Lower lobe of right lung (tissue), 2 donors: ENCODE results near the gene SIKE1. TPM values are rescaled to one million over a fixed set of nuclear protein-coding genes. Genes with fewer than 3 reads are reported as not detected.
A peak's percentile ranks its signal among the peaks of the same experiment; 100 is the strongest.
"Not testable (repeated sequence)": the region's sequence is repeated elsewhere in the genome, so short reads cannot be mapped to it uniquely, and the experiment has no call there.

Source experiments
- ATAC-seq, 2 donors: fragments of 200-7000 bp; cut with Tn5 transposase; one replicate each; pipeline ENCODE4 v1.9.1; 2020 to 2022; ENCODE audit warnings: mild to moderate bottlenecking in 2 of 2, moderate library complexity in 2 of 2
- DNase-seq: peaks from one replicate; pipeline ENCODE4 v3.0.0-alpha.2; 2020
- H3K27ac ChIP-seq: fragments of 200-600 bp; one replicate; pipeline ENCODE4 v1.8.0; 2022
- H3K27me3 ChIP-seq: fragments of 200-600 bp; one replicate; pipeline ENCODE4 v1.8.0; 2022; ENCODE audit warnings: low read depth
- H3K36me3 ChIP-seq: fragments of 200-600 bp; one replicate; pipeline ENCODE4 v1.8.0; 2022; ENCODE audit warnings: mild to moderate bottlenecking
- H3K4me1 ChIP-seq: fragments of 200-600 bp; one replicate; pipeline ENCODE4 v1.8.0; 2022
- H3K4me3 ChIP-seq: fragments of 200-600 bp; one replicate; pipeline ENCODE4 v1.8.0; 2022; ENCODE audit warnings: mild to moderate bottlenecking
- H3K9me3 ChIP-seq: fragments of 200-600 bp; one replicate; pipeline ENCODE4 v1.8.0; 2022
- intact Hi-C: fragments of 100-400 bp; cut with DNase I; formaldehyde crosslinking; loops from one replicate; pipeline ENCODE4 v1.11.0; 2022
- total RNA-seq: library from RNA; stranded (reverse); fragmentation: NEBNext Ultra II Directional; extraction: Animal tissue kit (Norgen Biotek cat#: 25700); gene quantifications from one replicate; pipeline ENCODE4 v1.2.1, GENCODE V29; 2021
- TF ChIP-seq, protein P1 (sequence below): fragments of 200-600 bp; IDR thresholded peaks from one replicate; pipeline ENCODE4 v1.8.0; 2022; ENCODE audit warnings: antibody characterized with exemption, mild to moderate bottlenecking
- donor health status: DM: no; HTN: yes; CAD: no; lungs with severe emphysema.

Gene SIKE1
- total RNA-seq, 1 donor from 2014 or later: 34.3 TPM

- peak; percentile 58 for DNase-seq
- H3K4me3 ChIP-seq: peak overlapping the region; percentile 94
- peak overlapping the region; percentile 100 for H3K27ac ChIP-seq
- TF ChIP-seq, protein P1, sequence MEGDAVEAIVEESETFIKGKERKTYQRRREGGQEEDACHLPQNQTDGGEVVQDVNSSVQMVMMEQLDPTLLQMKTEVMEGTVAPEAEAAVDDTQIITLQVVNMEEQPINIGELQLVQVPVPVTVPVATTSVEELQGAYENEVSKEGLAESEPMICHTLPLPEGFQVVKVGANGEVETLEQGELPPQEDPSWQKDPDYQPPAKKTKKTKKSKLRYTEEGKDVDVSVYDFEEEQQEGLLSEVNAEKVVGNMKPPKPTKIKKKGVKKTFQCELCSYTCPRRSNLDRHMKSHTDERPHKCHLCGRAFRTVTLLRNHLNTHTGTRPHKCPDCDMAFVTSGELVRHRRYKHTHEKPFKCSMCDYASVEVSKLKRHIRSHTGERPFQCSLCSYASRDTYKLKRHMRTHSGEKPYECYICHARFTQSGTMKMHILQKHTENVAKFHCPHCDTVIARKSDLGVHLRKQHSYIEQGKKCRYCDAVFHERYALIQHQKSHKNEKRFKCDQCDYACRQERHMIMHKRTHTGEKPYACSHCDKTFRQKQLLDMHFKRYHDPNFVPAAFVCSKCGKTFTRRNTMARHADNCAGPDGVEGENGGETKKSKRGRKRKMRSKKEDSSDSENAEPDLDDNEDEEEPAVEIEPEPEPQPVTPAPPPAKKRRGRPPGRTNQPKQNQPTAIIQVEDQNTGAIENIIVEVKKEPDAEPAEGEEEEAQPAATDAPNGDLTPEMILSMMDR: no peak
- H3K9me3 ChIP-seq: no peaks in the 10 kb centered on the region
- ATAC-seq: peak; percentile 22 to 34
- no peaks in the 10 kb centered on the region for H3K36me3 ChIP-seq
- H3K4me1 ChIP-seq: peaks cover 49% of the 10 kb centered on the region
- intact Hi-C loops: no loop called here
- H3K27me3 ChIP-seq: no peaks in the 10 kb centered on the region
These were observed 23.5 kb downstream of the SIKE1 start for GRCh38 chr1:114756949-114757454.

- H3K9me3 ChIP-seq: no peaks in the 10 kb centered on the region
- peak overlapping the region; percentile 94 for H3K4me3 ChIP-seq
- DNase-seq (no peak), ATAC-seq (no peak)
- no peaks in the 10 kb centered on the region for H3K36me3 ChIP-seq
- intact Hi-C loops: no loop called here
- H3K4me1 ChIP-seq: peaks cover 57% of the 10 kb centered on the region
- no peaks in the 10 kb centered on the region for H3K27me3 ChIP-seq
- H3K27ac ChIP-seq: peak overlapping the region; percentile 100
- TF ChIP-seq, protein P1: no peak
These were observed 24.2 kb downstream of the SIKE1 start for GRCh38 chr1:114756009-114756892.

GRCh38 chr1:114755006-114755931 lies 25.2 kb downstream of the SIKE1 start:
- H3K27me3 ChIP-seq: no peaks in the 10 kb centered on the region
- H3K27ac ChIP-seq: no peak overlapping the region
- H3K9me3 ChIP-seq: no peaks in the 10 kb centered on the region
- TF ChIP-seq, protein P1: no peak
- H3K4me3 ChIP-seq: peak overlapping the region; percentile 94
- H3K36me3 ChIP-seq: no peaks in the 10 kb centered on the region
- no peak for DNase-seq
- intact Hi-C loops: no loop called here
- no peak for ATAC-seq
- H3K4me1 ChIP-seq: peaks cover 67% of the 10 kb centered on the region

DNA sequence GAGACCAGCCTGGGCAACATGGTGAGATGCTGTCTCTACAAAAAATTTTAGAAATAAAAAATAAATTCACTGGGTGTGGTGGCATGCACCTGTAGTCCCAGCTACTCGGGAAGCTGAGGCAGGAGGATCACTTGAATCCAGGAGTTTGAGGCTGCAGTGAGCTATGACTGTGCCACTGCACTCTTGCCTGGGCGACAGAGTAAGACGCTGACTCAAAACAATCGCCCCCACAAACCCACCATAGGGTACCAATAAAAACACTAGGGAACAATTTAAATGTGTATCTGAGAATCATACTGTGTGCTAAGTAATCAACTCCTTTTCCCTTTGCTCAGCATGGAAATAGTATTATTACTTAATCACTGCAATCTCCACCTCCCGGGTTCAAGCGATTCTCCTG lies 26.8 kb downstream of the SIKE1 start:
- Histone ChIP-seq H3K4me1 (peaks cover 82% of the 10 kb centered on the region), H3K36me3 (peaks cover 15% of the 10 kb centered on the region)
- ATAC-seq, intact Hi-C loops, DNase-seq, H3K27ac ChIP-seq, H3K27me3 ChIP-seq, H3K9me3 ChIP-seq, H3K4me3 ChIP-seq: not testable (repeated sequence)

GRCh38 chr1:114753143-114753542 lies 27.3 kb downstream of the SIKE1 start:
- Histone ChIP-seq H3K4me3 (no peak overlapping the region), H3K27me3 (no peaks in the 10 kb centered on the region), H3K4me1 (peaks cover 88% of the 10 kb centered on the region), H3K9me3 (no peaks in the 10 kb centered on the region), H3K27ac (no peak overlapping the region), H3K36me3 (peaks cover 21% of the 10 kb centered on the region)
- TF ChIP-seq, protein P1: no peak
- ATAC-seq (no peak), DNase-seq (no peak)
- intact Hi-C loops: no loop called here
